ENCODE results near the gene NOX5.

DNA sequence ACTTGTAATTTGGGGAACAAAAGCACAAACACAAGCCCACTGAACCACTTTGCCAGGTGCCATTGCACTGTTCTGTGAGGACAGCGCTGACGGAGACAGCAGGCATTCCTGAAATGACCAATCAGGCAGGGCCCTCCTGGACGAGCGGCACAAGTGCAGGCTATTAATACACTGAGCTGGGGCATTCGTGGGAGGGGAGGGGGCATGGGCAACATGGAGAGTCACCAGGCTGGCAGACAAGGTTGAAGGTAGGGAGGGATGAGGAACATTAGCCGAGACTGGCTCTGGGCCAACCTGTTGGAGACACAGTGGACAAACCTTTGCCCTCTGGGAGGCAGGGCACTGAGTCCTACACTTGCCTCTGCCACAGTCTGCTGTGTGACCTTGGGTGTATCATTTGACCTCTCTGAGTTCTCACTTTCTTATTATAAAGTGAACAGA, 45.6 kb downstream of the NOX5 start:
- TF ChIP-seq, protein P1, sequence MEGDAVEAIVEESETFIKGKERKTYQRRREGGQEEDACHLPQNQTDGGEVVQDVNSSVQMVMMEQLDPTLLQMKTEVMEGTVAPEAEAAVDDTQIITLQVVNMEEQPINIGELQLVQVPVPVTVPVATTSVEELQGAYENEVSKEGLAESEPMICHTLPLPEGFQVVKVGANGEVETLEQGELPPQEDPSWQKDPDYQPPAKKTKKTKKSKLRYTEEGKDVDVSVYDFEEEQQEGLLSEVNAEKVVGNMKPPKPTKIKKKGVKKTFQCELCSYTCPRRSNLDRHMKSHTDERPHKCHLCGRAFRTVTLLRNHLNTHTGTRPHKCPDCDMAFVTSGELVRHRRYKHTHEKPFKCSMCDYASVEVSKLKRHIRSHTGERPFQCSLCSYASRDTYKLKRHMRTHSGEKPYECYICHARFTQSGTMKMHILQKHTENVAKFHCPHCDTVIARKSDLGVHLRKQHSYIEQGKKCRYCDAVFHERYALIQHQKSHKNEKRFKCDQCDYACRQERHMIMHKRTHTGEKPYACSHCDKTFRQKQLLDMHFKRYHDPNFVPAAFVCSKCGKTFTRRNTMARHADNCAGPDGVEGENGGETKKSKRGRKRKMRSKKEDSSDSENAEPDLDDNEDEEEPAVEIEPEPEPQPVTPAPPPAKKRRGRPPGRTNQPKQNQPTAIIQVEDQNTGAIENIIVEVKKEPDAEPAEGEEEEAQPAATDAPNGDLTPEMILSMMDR (IDR thresholded peaks at IDR 0.05) = no peak
- no peak for TF ChIP-seq POLR2A (IDR thresholded peaks at IDR 0.05)
